GM20000 (cell line): ENCODE results near the gene BAHCC1.

ENCODE experiments used
- DNase-seq: peaks from one replicate; pipeline ENCODE4 v3.0.0; 2012; ENCODE audit warnings: low spot score
- TF ChIP-seq, protein P1 (sequence below): IDR thresholded peaks from 2 replicates; pipeline ENCODE4 v1.5.1; 2012; ENCODE audit warnings: mild to moderate bottlenecking, control low read depth; ENCODE audit errors: extremely low read depth, missing control alignments

Gene BAHCC1

DNA sequence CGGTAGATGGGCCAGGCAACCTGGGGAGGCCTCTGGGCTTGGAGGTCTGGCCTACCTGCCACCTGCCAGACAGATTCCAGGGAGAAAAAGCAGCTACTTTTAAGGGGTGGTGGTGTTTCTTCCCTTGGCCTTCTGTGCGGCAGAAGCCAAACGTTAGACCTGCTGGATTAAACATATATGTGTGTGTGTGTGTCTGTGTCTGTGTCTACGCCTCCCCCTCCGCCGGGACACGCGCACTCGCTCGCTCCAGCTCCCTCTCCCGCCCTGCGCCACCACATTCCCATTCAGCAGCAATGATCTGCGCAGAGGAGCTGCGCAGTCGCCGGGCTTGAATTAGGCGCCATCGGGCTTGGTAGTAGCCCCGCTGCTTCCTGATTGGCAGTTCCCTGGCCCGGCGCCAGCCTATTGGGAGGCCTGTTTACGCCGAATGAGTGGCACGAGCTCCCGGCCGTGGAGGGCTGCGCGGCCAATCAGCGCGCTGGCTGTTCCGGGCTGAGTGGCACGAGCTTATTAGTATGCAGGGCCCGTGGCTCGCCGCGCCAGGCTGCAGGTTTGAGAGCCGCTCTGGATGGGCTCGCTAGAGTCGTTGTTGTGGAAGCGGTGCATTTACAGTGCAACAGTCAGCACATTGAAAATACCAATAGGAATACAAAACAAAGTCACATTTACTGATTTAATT is at the start of gene BAHCC1:
TSS of gene BAHCC1 (plus strand) at position 537 of the 679 bp plus-strand sequence. CDS start 4,283 bp downstream, outside the sequence.
- DNase-seq = peak; percentile 85
- TF ChIP-seq, protein P1, sequence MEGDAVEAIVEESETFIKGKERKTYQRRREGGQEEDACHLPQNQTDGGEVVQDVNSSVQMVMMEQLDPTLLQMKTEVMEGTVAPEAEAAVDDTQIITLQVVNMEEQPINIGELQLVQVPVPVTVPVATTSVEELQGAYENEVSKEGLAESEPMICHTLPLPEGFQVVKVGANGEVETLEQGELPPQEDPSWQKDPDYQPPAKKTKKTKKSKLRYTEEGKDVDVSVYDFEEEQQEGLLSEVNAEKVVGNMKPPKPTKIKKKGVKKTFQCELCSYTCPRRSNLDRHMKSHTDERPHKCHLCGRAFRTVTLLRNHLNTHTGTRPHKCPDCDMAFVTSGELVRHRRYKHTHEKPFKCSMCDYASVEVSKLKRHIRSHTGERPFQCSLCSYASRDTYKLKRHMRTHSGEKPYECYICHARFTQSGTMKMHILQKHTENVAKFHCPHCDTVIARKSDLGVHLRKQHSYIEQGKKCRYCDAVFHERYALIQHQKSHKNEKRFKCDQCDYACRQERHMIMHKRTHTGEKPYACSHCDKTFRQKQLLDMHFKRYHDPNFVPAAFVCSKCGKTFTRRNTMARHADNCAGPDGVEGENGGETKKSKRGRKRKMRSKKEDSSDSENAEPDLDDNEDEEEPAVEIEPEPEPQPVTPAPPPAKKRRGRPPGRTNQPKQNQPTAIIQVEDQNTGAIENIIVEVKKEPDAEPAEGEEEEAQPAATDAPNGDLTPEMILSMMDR = no peak

DNA sequence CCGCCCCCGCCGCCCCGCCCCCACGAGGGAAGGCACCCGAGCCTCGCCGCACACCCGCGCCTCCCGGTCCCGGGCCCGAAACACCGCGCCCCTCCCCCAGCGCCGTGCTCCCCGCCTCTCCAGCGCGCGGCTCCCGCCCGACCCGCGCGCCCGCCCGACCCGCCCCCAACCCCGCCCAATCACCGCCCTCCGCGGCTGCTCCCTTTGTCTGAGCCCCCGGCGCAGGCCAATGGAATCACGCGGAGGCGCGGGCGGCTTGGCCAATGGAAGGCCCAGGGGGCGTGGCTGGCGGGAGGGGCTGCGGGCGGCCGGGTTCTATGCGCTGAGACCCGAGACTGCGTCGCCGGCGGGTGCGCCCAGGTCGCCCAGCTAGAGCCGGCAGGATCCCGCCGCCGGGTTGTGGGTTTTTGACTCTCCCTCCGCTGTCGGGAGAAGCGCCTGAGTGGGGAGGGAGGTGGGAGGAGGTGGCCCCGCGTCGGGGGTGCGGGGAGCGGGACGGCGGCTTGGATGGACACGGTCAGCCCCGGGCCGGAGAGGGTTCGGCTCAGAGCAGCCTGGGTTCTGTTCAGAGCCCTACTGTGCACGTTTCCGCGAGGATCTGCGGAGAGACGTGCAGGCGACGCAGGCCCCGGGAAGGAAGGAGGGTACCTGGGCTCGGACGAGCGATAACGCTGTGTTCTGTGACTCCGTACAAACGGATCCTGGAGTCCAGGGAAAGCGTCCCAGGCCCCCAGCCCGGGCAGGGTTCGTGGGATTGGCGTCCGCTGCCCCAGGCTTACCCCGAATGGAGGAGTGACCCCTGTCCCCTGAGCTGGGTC is 49.0 kb upstream of the BAHCC1 start:
- TF ChIP-seq, protein P1 = no peak
- DNase-seq = peak; percentile 100

DNA sequence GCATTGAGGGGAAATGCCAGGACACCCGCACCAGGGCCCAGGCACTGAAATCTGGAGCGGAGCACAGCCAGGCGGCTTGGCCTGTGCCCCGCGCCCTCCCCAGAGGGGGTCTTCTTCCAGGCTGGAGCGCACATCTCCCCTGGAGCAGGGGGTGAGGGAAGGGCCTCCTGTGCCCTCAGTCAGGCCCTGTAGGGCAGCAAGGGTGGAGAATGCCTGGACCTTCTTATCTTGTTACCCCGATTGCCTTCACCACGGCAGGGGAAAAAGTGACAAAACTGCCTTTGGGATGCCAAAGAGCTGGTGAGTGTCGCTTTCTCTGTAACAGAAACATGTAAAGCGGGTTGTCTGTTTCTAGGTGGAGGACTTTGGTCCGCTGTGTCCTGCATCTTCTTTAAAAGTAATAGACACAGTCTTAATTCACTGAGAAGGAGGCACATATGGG is 48.3 kb upstream of the BAHCC1 start:
- no peak for DNase-seq
- TF ChIP-seq, protein P1 = no peak

DNA sequence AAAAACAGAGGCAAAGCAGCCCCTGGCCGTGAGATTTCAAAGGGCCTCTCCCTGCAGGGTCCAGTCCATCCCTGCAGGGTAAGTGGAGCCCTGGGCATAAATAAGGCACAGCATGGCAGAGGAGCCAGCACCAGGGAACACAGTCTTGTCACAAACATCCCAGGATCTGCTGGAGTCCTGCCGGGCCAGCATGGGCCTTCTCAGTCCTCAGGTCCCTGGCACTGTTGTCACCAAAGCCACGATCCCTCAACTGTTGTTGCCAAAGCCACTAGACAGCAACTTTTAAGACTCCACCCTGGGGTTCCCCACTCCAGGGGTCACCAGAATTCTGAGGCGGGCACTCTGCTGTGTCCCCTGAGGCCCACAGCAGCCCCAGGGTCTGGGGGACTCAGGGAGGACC is 47.8 kb upstream of the BAHCC1 start:
- TF ChIP-seq, protein P1 = no peak
- no peak for DNase-seq

DNA sequence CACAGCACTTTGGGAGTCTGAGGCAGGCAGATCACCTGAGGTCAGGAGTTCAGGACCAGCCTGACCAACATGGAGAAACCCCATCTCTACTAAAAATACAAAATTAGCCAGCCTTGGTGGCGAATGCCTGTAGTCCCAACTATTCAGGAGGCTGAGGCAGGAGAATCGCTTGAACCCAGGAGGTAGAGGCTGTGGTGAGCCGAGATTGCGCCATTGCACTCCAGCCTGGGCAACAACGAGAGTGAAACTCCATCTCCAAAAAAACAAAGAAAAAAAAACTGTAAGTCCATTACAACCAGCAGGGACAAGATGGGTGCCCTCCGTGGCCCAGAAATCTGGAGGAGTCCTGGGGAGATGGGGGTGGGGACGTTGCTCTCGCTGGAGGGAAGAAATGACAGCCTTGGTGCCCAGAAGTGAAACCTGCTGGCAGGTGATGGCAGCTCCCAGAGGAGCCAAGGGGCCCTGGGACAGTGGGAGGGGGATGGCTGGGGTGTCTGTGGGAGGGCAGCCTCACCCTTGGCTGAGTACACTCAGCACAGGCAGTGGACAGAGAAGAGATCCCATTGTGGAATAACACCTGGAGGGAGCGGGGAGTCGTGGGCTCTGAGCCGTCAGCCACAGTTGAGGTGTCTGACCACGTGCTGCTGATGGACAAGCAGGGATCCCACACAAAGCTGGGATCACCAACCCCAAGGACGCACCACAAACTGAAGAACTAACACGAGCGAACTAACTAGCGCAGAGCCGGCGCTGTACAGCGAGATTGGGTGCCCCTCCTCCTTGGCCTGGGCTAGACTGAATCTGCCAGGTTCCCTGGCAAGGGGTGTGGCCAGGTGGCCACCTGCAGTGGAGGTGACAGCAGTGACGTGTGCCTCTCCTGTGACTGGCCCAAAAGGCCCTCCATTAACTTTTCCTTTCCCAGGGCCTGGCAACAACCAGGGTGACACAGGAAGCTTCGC is 46.9 kb upstream of the BAHCC1 start:
- DNase-seq = no peak

DNA sequence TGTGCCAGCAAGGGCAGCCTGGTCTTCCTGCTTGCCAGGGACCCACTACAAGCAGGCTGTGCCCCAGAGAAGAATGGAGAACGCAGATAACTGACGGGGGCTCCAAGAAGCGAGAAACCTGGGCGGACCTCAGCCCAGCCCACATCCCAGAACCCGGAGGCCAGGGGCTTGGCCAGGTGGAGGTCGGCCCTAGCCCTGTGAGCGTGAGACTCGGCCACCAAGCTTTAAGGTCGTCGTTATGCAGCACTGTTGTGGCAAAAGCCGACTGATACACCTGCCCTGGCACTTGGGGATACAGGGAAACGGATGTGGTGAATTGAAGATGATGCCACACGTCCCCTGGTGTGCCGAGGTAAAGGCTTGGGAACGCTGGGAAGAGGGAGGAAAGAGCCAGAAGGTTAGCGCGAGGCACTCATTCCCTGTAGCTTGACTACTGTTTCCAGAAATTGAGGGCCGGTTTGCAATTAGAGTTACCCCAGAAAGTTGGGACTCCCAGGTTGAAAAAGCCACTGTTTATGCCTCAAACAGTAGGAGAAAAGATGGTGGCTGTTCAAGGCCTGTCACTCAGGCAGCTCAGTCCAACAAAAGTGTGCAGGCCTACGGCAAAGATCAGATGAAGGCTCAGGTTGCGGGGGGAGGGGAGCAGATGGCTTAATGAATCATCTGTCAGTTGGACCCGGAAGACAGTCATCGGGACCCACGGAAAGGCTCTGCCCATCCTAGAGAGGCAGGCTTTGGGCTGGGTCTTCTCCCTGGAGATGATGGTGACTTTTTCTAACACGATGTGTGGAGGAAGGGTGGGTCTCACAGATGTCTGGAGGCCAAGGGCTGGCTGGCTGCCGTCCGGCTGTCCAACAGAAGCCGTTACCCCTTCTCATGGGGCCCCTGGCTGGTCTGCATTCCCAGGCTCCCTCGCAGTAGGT is 45.6 kb upstream of the BAHCC1 start:
- TF ChIP-seq, protein P1 = no peak
- DNase-seq = no peak

More for the DNA sequence above, 46.9 kb upstream of the BAHCC1 start:
- TF ChIP-seq, protein P1 = no peak
